ENCODE data around the gene EIF6. TPM values are rescaled to one million over a fixed set of nuclear protein-coding genes. Genes with fewer than 3 reads are reported as not detected.

The EIF6 gene
- total RNA-seq, 1 donor from 2014 or later, result 169 TPM

DNA sequence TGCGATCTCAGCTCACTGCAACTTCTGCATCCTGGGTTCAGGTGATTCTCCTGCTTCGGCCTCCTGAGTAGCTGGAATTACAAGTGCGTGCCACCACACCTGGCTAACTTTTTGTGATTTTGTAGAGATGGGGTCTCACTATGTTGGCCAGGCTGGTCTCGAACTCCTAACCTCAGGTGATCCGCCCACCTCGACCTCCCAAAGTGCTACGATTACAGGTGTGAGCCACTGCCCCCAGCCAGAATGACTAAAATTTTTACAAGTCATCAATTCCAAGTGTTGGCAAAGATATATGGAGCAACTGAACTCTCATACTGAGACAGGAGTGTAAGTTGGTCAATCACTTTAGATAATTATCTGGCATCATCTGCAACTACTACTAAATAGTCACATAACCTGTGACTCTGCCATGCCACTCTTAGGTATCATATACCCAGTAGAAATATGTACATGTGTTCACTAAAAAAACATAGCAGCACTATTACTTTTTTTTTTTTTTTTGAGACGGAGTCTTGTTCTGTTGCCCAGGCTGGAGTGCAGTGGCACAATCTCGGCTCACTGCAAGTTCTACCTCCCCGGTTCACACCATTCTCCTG lies 3.0 kb downstream of the EIF6 start:
- no peak for DNase-seq (ENCODE audit: extremely low read depth, low read depth, low spot score)

DNA sequence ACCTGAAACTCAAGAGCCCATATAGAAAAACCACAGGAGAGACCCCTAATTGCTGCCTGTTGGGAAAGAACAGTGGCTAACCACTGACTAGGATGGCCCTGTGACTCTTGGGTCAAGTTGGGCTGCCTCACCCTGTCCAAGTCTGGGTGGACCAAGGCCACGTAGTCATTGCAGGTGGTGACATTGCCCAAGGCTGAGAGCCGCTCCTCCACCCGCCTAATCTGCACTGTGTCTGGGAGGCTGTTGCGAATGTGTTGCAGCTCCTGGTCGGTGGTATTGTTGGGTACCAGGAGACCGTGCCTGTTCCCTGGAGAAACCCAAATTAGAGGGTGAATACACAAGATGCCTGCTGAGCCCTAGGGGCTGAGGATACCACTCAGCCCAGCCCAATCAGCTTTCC lies 4.0 kb downstream of the EIF6 start:
- DNase-seq (ENCODE audit: extremely low read depth, low read depth, low spot score), result no peak

DNA sequence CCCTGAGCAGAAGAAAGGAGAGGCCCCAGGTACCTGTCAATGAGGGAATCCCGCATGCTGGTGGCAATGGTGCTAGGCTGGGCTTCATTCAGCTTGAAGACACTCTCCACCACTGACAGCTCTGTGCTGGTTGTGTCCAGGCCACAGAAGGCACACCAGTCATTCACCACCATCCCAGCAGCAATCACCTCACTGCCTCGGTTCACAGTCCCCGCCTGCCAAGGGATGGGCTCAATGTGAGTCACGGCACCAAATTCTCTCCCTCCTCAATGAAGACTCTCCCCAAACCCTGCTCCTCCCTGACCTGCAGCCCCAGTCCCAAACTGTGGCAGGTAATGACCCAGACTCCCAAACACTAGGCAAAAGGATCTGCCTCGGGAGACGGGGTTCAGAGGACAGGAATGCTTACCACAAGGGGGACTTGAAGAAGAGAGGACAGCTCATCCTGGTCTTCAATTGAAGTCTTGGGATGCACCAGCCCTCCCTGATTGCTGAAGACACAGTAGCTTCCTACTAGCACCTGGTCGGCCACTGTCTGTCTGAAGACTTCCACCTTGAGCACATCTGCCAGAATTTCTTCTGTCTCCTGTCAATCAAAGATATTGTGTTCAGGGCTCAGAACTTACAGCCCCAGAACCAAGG lies 4.9 kb downstream of the EIF6 start:
- no peak for DNase-seq (ENCODE audit: extremely low read depth, low read depth, low spot score)

DNA sequence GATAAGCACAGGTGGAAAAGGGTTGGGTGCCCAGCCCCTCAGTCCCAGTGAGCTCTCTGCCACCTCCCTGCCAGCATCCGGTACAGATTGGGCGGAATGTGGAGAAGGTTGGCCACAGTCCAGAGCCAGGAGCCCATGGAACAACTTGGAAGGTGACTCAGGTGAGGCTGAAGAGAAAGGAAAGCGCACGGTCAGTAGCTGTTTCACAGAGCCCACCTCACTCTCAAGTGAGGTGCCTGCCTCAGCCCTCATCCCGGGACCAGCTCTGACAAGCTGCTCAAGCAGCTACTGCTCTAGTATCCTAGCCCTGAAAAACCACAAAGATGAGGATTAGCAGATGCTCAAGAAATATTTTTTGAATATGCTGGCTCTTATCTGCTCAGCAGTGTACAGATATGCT lies 5.5 kb downstream of the EIF6 start:
- no peak for DNase-seq (ENCODE audit: extremely low read depth, low read depth, low spot score)

DNA sequence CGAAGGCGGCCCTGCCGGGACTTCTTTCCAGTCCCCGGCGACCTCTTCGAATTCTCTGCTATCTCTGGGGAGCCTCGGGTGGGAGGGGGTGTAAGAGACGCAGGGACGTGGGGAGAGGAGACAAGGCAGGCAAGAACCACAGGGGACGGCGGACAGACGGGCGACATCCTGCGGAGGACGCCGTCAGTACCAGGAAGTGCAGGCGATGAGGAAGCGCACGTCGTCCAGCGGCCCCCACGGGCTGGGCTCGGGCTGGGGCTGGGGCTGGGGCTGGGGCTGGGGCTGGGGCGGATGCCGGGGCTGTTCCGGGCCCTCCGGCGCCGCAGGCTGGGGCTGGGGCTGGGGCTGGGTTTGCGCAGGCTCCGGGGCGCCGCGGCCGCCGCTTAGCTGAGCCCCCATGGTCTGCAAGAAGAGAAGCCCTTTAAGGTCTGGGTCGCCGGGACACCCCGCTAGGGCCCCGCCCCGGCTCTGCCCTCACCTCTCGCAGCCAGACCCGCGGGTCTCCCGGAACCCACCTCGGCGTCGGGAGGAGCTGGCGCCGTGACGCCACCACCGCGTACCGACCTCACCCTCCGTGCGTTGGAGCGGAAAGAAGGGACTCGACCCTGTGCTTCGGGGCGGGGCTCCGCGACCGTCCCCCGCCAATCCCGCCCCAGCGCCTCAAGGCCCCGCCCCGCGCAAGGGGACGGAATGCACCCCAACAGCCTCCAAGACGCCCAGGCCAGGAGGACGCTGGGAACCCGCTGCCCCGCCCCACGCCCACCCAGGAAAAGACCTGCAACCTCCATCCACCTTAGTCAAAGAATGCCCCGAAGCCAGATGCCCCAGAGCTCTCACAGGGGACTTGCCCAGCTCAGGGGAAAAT lies 6.8 kb downstream of the EIF6 start, which contains the start of gene MMP24OS:
Gene MMP24OS (minus strand): TSS at position 592 of the 865 bp plus-strand sequence. CDS start 193 bp downstream, at position 399.
- no peak for DNase-seq (ENCODE audit: extremely low read depth, low read depth, low spot score)

DNA sequence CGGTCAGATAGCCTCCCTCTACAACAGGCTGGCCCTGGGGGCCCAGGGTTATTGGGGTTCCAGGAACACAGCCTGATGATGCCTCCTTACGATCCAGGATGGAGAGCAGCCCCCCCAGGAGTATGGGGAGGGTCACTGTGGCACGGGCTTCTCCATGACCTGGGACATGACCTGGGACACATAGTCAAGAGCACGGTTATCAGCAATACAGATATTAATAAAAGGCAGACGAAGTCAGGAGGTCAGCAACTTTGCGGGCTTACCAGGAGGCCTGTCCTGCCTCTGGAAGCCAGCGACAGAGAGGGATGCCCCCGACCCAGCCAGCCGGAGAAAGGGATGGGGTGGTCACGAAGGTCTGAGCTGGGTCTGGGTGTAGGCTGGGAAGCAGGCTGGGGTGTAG lies 7.4 kb downstream of the EIF6 start:
- DNase-seq (ENCODE audit: extremely low read depth, low read depth, low spot score), result no peak

DNA sequence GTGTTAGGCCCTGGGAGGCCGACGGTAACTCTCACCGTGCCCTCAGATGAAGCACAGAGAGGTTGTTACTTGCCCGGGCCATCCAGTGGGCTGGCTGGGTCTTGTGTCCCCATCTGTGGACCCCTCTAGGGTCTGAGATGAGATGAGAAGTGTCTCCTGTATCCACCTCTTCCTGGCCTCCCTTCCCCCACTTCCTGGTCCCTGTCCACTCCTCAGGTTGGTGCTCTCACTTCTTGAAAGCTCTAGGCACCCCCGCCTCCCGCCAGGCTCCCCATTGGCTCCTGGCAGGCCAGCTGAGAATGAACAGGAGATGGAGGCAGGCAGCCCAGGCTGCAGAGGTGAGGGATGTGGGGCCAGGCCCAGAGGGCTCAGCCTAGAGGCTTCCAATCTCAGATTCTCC lies 8.2 kb downstream of the EIF6 start:
- DNase-seq (ENCODE audit: extremely low read depth, low read depth, low spot score), result no peak

DNA sequence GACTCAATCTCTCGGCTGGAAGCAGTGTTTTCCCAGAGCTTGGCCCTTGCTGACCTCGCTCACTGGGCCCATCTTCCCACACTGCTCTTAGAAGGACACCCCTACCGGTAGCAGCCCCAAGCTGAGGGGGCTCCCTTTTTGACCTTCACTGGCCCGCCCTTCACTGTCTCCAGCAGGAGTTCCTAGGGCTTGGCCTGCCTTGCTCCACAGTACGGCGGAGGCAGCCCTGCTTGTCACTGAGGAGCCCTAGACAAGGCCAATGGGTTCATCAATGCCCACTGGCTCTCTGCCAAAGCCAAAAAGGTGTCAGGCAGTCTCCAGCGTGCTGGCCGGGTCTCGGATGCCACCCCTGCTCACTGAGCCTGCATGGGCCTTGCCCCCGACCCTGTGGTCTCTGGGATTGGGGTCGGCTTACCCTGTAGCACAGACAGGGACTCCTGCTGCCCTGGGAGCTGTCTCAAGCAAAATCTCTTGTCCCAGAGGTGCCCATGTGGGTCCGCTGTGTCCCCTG lies 8.8 kb downstream of the EIF6 start:
- DNase-seq (ENCODE audit: extremely low read depth, low read depth, low spot score), result no peak

DNA sequence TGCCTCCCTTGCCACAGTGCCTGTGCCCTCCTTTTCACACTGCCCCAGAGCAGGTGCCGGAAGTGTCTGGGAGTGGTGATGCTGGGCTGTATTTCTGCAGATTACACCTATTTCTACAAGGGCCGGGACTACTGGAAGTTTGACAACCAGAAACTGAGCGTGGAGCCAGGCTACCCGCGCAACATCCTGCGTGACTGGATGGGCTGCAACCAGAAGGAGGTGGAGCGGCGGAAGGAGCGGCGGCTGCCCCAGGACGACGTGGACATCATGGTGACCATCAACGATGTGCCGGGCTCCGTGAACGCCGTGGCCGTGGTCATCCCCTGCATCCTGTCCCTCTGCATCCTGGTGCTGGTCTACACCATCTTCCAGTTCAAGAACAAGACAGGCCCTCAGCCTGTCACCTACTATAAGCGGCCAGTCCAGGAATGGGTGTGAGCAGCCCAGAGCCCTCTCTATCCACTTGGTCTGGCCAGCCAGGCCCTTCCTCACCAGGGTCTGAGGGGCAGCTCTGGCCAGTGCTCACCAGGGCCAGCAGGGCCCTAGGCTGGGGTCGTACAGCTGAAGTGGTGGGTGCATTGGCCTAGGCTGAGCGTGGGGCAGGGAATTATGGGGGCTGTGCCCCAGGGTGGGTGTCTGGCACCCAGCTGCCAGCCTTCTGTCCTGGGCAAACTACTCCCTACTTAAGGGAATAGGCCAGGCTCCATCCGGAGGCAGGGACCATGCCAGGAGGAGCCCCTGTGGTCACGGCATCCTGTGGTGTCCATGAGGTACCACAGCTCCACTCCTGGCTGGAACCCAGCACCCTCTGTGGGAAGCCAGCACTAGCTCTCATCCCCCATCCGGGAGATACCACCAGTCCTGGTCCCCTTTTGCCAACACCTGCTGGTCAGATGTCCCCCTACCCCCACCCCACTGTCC lies 10.1 kb downstream of the EIF6 start:
- DNase-seq (ENCODE audit: extremely low read depth, low read depth, low spot score), result no peak

DNA sequence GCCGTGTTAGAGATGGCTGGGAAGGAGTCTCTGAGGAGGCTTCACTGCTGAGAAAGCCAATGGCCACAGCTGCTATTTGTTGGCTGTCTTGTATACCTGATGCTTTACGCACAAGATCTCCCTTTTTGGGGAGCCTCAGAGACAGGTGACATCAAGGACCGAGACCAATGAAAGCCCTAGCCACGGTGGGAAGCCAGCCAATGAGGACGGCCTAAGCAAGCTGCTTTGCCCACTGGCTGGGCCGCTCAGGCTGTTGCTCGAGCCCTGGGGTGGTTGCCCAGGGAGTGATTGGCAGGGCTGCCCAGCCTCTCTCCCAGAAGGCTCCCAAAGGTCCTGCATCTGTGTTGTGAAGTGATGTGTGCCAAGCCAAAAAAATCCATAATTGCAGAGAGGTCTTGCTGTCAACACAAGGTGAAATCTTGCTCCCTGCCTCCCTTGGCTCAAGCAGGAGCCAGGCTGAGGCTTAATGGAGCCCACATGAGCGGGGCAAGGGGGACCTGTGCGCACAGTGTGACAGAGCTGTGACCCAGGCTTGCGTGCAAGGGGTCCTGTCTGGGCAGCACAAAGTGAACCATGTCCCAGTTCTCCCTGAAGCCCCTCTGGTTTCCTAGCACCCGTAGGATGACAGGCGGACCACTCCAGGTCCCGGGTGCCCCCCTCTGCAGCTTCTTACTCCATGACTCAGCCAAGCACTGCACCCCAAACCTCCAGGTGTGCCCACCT lies 11.0 kb downstream of the EIF6 start:
- no peak for DNase-seq (ENCODE audit: extremely low read depth, low read depth, low spot score)

DNA sequence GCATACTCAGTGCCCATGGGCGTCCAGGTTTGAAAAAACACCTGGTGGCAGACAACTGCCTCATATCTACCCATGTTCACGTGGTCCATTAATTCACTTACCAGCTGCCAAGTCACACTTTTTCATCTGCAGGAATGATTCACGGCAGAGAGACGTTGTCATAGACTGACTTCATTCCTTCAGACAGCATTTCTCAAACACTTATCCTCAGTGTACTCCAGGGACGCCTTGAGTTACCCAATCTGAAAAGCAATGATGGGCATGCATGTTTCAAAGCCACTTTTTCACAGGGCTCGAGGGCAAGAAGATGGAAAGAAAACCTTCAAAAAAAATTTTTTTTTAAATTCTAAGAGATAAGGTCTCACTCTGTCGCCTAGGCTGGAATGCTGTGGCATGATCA lies 12.7 kb downstream of the EIF6 start:
- no peak for DNase-seq (ENCODE audit: extremely low read depth, low read depth, low spot score)

DNA sequence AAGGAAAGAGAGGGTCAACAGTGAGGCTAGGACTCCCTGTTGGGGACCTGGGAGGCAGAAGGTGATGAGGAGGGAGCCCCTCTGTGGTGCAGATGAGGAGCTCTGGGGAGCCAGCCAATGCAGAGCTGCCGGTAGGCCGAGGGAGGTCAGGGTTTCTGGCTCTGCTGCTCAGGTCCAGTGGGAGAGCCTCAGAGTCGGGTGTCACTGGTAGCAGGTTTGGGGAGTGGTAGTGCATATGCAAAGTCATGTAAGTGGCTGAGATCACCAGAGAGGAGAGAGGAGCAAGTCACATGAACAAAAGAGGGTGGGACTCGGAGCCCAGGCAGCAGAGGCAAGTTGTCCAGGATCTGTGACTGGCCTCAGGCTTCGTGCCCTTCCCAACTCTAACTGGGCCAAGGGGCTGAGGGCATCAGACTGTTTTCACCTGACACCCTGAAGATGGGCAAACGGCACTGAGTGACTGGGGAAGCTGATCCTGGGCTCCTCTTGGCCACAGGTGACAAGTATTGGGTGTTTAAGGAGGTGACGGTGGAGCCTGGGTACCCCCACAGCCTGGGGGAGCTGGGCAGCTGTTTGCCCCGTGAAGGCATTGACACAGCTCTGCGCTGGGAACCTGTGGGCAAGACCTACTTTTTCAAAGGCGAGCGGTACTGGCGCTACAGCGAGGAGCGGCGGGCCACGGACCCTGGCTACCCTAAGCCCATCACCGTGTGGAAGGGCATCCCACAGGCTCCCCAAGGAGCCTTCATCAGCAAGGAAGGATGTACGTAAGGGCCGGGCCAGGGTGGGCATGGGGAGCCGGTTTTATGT lies 13.3 kb downstream of the EIF6 start:
- no peak for DNase-seq (ENCODE audit: extremely low read depth, low read depth, low spot score)

DNA sequence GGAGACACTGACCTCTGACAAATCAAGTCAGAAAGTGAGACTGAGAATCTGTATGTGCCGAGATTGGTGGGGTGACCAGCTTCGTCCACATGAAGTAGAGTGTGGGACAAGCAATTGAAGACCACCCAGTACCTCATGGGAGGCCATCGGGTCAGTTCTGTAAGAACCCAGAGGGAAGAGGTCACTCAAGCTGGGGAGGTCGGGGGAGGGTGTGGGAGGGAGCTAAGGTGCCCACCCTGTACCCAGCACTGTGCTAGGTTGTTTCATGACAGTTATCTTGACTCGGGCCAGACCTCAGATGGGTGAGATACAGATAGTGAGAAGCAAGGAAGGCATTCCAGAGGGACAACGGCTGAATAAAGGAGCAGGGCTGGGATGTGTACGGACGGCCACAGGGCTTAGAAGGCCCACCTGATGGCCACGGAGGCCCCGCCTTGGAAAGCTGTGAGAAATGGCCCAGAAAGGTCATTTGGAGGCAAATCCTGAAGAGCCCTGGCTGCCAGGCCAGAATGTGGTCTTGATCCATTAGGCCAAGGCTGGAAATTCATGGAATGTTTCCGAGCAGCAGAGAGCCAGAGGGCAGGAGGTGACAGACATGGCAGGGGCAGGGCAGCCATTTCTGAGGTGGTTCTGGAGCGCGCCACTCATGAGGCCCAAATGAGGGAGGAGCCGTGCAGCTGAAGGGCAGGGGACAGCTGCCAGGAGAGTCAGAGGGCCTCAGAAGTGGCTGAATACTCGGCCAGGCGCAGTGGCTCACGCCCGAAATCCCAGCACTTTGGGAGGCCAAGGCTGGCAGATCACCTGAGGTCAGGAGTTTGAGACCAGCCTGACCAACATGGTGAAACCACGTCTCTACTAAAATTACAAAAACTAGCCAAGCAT lies 14.3 kb downstream of the EIF6 start:
- no peak for DNase-seq (ENCODE audit: extremely low read depth, low read depth, low spot score)

DNA sequence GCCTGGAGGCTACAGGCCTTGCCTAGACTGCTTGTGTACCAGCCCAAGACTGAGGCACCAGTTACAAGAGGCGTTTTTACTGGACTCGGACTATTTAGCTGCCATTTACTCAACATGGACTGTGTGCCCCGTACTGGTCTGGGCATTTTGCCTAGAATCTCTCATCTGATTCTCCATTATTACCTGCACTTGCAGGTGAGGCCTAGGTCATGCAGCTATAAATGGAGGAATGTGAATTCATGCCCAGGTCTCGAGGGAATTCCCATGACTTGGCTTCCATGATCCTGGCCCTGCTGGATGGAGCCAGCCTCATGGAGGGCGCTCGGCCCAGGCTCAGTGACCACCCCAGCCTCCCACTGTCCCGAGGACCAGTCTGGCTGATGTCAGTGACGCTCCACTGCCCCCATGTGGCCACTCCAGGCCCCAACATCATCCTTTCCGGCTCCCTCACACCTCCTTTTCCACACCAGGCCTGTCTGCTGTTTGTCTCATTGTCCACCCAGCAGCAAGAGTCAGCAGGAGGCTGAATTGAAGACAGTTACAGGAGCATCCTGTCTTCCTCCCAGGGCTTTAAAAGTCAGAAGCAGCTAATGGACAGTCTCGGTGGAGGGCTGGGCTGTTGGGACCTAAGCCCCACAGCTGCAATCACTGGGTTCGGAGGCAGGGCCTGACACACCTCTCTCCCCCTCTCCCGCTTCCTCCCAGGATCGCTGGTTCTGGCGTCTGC lies 15.4 kb downstream of the EIF6 start:
- DNase-seq (ENCODE audit: extremely low read depth, low read depth, low spot score), result no peak

DNA sequence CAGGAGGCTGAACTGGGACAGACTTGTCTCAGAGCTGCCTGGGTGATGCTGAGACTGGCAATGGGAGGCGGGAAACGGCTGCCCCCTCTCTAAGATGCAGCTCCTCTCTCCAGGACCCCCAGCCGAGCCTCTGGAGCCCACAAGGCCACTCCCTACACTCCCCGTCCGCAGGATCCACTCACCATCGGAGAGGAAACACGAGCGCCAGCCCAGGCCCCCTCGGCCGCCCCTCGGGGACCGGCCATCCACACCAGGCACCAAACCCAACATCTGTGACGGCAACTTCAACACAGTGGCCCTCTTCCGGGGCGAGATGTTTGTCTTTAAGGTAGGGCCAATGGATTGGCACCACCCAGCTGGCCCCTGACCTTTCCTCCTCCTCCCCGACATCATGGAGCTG lies 17.5 kb downstream of the EIF6 start:
- no peak for DNase-seq (ENCODE audit: extremely low read depth, low read depth, low spot score)

DNA sequence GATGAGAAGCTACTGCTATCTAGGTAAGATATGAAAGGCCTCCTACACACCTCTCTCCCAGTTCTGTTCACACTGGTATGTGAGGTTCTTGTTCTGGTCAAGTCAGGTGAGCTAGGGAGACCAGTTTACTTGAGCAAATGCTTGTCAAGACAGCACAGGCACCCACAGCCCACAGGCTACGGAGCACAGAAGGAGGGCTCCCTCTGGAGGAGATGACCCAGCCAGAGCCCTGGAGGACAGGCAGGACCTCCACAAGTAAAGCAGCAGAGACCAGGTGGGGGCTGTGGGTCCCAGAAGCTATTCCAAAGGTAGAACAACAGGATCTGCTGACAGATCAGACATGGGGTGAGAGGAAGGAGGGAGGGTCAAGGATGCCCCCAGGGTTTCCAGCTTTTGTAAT lies 19.8 kb downstream of the EIF6 start:
- DNase-seq (ENCODE audit: extremely low read depth, low read depth, low spot score), result no peak

DNA sequence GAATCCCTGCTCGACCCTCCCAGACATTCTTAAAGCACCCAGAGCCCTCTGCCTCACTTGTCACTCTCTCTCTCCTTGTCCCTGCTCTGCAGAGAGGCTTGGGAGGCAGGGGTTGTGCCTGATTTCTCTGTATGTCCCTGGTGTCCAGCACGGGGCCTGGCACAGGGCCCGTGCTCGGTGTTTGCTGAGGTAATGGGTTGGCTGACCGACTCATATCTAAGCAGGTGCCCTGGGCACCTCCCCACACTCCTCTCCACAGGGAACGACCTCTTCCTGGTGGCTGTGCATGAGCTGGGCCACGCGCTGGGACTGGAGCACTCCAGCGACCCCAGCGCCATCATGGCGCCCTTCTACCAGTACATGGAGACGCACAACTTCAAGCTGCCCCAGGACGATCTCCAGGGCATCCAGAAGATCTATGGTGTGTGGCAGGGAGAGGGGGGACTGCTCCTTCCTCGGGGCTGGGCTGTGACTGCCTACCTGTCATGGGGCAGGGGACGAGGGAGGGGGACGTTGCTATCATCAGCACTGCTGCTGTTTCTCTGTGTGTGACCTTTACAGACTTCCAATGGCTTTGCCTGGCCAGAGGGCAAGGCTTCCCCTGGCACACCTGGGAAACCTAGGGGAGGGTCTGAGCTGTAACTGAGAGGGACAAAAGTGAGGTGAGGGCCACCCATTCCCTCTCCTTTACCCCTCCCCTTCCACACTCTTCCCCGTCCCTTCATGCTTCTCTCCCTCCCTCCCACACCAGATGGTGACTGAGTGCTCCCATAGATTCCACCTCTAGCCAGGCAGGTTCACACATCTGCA lies 20.8 kb downstream of the EIF6 start:
- no peak for DNase-seq (ENCODE audit: extremely low read depth, low read depth, low spot score)
